HepG2 (cell line): ENCODE data around the gene CTNNBIP1.
"Not testable (repeated sequence)": the region's sequence is repeated elsewhere in the genome, so short reads cannot be mapped to it uniquely, and the experiment has no call there.

Experiments
- CEBPB ChIP-seq: IDR thresholded peaks from 2 replicates; pipeline ENCODE4 v1.6.1; 2011; ENCODE audit warnings: low read depth, low read length, improper control_type of control experiment, borderline replicate concordance
- EED ChIP-seq: sonication (generic); formaldehyde crosslinking; IDR thresholded peaks from 2 replicates; pipeline ENCODE4 v1.5.0; 2020; ENCODE audit warnings: mild to moderate bottlenecking, missing genetic modification reagents
- POLR2A ChIP-seq, 2 experiments: IDR thresholded peaks; 2 replicates each; pipeline ENCODE4 v1.6.1; 2011; ENCODE audit warnings: low read depth in 2 of 2, low read length in 2 of 2, mild to moderate bottlenecking in 1 of 2, moderate library complexity in 1 of 2; ENCODE audit not compliant: insufficient read depth in 1 of 2
- SALL2 ChIP-seq: sonication (generic); formaldehyde crosslinking; IDR thresholded peaks from 2 replicates; pipeline ENCODE4 v1.8.1; 2023; ENCODE audit warnings: mild to moderate bottlenecking, missing genetic modification reagents, inconsistent platforms
- TCF7L2 ChIP-seq: IDR thresholded peaks from 2 replicates; pipeline ENCODE4 v1.6.1; 2011; ENCODE audit warnings: mild to moderate bottlenecking, low read depth, low read length, moderate library complexity
- TF ChIP-seq, protein P1 (sequence below): sonication (generic); formaldehyde crosslinking; IDR thresholded peaks from 2 replicates; pipeline ENCODE4 v1.4.0; 2020; ENCODE audit warnings: missing genetic modification reagents, borderline replicate concordance

DNA sequence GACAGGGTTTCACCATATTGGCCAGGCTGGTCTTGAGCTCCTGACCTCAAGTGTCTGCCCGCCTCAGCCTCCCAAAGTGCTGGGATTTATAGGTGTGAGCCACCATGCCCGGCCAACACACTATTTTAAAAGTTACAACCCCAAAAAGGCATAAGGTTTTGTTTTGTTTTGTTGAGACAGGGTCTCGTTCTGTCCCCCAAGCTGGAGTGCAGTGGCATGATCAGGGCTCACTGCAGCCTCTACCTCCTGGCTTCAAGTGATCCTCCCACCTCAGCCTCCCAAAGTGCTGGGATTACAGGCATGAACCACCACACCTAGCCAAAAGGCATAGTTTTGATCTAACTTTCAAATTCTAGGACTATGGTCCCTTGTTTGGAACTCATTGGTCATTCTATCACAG is 7.4 kb upstream of the CTNNBIP1 start:
- TF ChIP-seq POLR2A (IDR thresholded peaks at IDR 0.05; ENCODE audit: insufficient read depth in 1 of 2, low read depth in 2 of 2, low read length in 2 of 2); EED (CRISPR knock-in tag); SALL2 (CRISPR knock-in tag); TCF7L2; CEBPB: not testable (repeated sequence)
- TF ChIP-seq, protein P1, sequence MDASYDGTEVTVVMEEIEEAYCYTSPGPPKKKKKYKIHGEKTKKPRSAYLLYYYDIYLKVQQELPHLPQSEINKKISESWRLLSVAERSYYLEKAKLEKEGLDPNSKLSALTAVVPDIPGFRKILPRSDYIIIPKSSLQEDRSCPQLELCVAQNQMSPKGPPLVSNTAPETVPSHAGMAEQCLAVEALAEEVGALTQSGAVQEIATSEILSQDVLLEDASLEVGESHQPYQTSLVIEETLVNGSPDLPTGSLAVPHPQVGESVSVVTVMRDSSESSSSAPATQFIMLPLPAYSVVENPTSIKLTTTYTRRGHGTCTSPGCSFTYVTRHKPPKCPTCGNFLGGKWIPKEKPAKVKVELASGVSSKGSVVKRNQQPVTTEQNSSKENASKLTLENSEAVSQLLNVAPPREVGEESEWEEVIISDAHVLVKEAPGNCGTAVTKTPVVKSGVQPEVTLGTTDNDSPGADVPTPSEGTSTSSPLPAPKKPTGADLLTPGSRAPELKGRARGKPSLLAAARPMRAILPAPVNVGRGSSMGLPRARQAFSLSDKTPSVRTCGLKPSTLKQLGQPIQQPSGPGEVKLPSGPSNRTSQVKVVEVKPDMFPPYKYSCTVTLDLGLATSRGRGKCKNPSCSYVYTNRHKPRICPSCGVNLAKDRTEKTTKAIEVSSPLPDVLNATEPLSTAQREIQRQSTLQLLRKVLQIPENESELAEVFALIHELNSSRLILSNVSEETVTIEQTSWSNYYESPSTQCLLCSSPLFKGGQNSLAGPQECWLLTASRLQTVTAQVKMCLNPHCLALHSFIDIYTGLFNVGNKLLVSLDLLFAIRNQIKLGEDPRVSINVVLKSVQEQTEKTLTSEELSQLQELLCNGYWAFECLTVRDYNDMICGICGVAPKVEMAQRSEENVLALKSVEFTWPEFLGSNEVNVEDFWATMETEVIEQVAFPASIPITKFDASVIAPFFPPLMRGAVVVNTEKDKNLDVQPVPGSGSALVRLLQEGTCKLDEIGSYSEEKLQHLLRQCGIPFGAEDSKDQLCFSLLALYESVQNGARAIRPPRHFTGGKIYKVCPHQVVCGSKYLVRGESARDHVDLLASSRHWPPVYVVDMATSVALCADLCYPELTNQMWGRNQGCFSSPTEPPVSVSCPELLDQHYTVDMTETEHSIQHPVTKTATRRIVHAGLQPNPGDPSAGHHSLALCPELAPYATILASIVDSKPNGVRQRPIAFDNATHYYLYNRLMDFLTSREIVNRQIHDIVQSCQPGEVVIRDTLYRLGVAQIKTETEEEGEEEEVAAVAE (CRISPR knock-in tag) = not testable (repeated sequence)
